ENCODE measurements around the gene CIDEC. TPM values are rescaled to one million over a fixed set of nuclear protein-coding genes. Genes with fewer than 3 reads are reported as not detected.

The CIDEC gene
- total RNA-seq, 2 experiments from 2014 or later, result not detected

- H3K36me3 Mint-ChIP-seq, result peaks cover 10% of the 10 kb centered on the region
- H3K27ac Mint-ChIP-seq, result no peak overlapping the region
- ATAC-seq (ENCODE audit: low read depth) (no peak), DNase-seq (no peak)
- H3K9me3 Mint-ChIP-seq, result no peaks in the 10 kb centered on the region
- H3K4me3 Mint-ChIP-seq, result no peak overlapping the region
- no peaks in the 10 kb centered on the region for H3K4me1 Mint-ChIP-seq
- POLR2A ChIA-PET, result interaction anchor here (1.0 kb wide), 1 partner anchor 17 kb away, joined by 3 read pairs; no protein-coding TSS in a partner anchor
- H3K27me3 Mint-ChIP-seq, result no peaks in the 10 kb centered on the region
These were observed 59.1 kb downstream of the CIDEC start for GRCh38 chr3:9820946-9821345.

GRCh38 chr3:9820543-9820942 is 59.5 kb downstream of the CIDEC start:
- POLR2A ChIA-PET, result interaction anchor here (1.0 kb wide), 1 partner anchor 17 kb away, joined by 3 read pairs; no protein-coding TSS in a partner anchor
- H3K27me3 Mint-ChIP-seq, result no peaks in the 10 kb centered on the region
- peaks cover 10% of the 10 kb centered on the region for H3K36me3 Mint-ChIP-seq
- H3K27ac Mint-ChIP-seq, result no peak overlapping the region
- no peak overlapping the region for H3K4me3 Mint-ChIP-seq
- DNase-seq, result no peak
- H3K4me1 Mint-ChIP-seq, result no peaks in the 10 kb centered on the region
- no peaks in the 10 kb centered on the region for H3K9me3 Mint-ChIP-seq
- no peak for ATAC-seq (ENCODE audit: low read depth)

GRCh38 chr3:9818666-9819335 is 61.3 kb downstream of the CIDEC start:
- ATAC-seq (ENCODE audit: low read depth) (no peak), DNase-seq (no peak)
- Mint-ChIP-seq H3K27me3 (no peaks in the 10 kb centered on the region), H3K9me3 (no peaks in the 10 kb centered on the region), H3K27ac (peak overlapping the region; percentile 14), H3K4me1 (no peaks in the 10 kb centered on the region), H3K4me3 (no peak overlapping the region), H3K36me3 (peaks cover 10% of the 10 kb centered on the region)
- POLR2A ChIA-PET, result no interaction called here

DNA sequence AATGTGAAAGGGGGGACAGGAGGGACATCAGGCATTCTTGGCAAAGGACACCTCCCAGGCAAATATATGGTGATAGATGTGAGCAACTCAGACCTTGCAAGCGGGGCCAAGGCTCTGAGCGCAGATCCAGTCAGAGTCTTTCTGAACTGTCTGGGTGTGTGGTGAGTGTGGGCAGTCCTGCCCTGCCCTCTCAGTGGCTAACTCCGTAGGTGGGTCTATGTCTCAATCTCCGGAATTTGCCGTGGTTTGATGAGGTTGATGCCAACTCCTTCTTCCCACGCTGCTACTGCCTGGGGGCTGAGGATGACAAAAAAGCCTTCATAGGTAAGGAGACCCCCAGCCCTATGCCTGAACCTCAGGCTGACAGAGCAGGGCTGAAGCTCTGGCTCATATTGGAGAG is 62.6 kb downstream of the CIDEC start:
- Mint-ChIP-seq H3K4me1 (no peaks in the 10 kb centered on the region), H3K27me3 (no peaks in the 10 kb centered on the region), H3K27ac (no peak overlapping the region), H3K4me3 (no peak overlapping the region), H3K9me3 (no peaks in the 10 kb centered on the region), H3K36me3 (peaks cover 10% of the 10 kb centered on the region)
- ATAC-seq (ENCODE audit: low read depth) (no peak), DNase-seq (no peak)
- POLR2A ChIA-PET, result no interaction called here

Other genes with a start within 250 kb of the CIDEC start
- 10 to 100 TPM; 52.5 to 57.1 TPM for gene MTMR14, start 230.7 kb downstream of the CIDEC start, total RNA-seq
- gene CPNE9, start 176.4 kb downstream of the CIDEC start, total RNA-seq, result 1 to 10 TPM in 1 of 2 experiments, not detected in 1; 1.1 TPM
- 10 to 100 TPM; 57.3 to 58.8 TPM for gene BRPF1, start 148.5 kb downstream of the CIDEC start, total RNA-seq
- gene OGG1, start 130.3 kb downstream of the CIDEC start, total RNA-seq, result 10 to 100 TPM; 41.3 to 46.1 TPM
- 10 to 100 TPM; 25.2 to 26.9 TPM for gene CAMK1, start 110.3 kb downstream of the CIDEC start, total RNA-seq
- gene TADA3, start 87.8 kb downstream of the CIDEC start, total RNA-seq, result 10 to 100 TPM; 71.8 to 73.3 TPM
- 100 to 1,000 TPM; 225 to 227 TPM for gene ARPC4, start 87.2 kb downstream of the CIDEC start, total RNA-seq
- gene TTLL3, start 70.0 kb downstream of the CIDEC start, total RNA-seq, result 10 to 100 TPM; 84.0 to 85.7 TPM
- gene RPUSD3, start 36.2 kb downstream of the CIDEC start, total RNA-seq, result 10 to 100 TPM; 46.3 to 50.8 TPM
- 10 to 100 TPM; 31.5 to 34.2 TPM for gene JAGN1, start 10.4 kb upstream of the CIDEC start, total RNA-seq
- 1 to 10 TPM in 1 of 2 experiments, under 1 TPM in 1; 0.94 to 1.1 TPM for gene IL17RE, start 22.6 kb upstream of the CIDEC start, total RNA-seq
- gene IL17RC, start 36.8 kb upstream of the CIDEC start, total RNA-seq, result under 1 TPM in 1 of 2 experiments, not detected in 1; 0.22 TPM
- gene CRELD1, start 53.6 kb upstream of the CIDEC start, total RNA-seq, result 10 to 100 TPM; 26.2 to 29.3 TPM
- gene PRRT3, start 72.2 kb upstream of the CIDEC start, total RNA-seq, result 1 to 10 TPM; 5.3 to 5.9 TPM
- 10 to 100 TPM; 42.0 to 49.8 TPM for gene EMC3, start 106.6 kb upstream of the CIDEC start, total RNA-seq
- 10 to 100 TPM; 57.9 to 78.8 TPM for gene FANCD2, start 146.2 kb upstream of the CIDEC start, total RNA-seq
- gene FANCD2OS, start 228.0 kb upstream of the CIDEC start, total RNA-seq, result not detected
- gene BRK1, start 235.4 kb upstream of the CIDEC start, total RNA-seq, result 100 to 1,000 TPM; 105 to 108 TPM